HG03575 (cell line): ENCODE results near the gene FBP2.

Experiments used
- ATAC-seq: cut with Tn5 transposase; IDR thresholded peaks from one replicate; pipeline ENCODE4 v1.9.1; 2021; ENCODE audit not compliant: unreplicated experiment, insufficient number of reproducible peaks, low FRiP score; ENCODE audit errors: extremely low read depth

FBP2 gene

GRCh38 chr9:94525396-94526035, 68.1 kb downstream of the FBP2 start:
- ATAC-seq, result no peak

DNA sequence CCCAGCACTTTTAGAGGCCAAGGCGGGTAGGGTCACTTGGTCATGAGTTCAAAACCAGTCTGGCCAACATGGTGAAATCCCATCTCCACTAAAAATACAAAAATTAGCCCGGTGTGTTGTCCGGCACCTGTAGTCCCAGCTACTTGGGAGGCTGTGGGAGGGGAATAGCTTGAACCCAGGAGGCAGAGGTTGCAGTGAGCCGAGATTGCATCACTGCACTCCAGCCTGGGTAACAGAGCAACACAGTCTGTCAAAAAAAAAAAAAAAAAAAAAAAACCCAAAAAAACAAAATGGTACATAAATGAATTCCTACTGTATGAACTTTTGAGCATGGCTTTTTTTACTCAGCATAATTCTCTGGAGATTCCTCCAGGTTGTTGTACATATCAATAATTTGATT, 76.4 kb downstream of the FBP2 start:
- no peak for ATAC-seq

GRCh38 chr9:94514722-94515121, 78.9 kb downstream of the FBP2 start:
- no peak for ATAC-seq

- no peak for ATAC-seq
These were observed 81.7 kb downstream of the FBP2 start for GRCh38 chr9:94511955-94512265.

- no peak for ATAC-seq
These were observed 82.3 kb downstream of the FBP2 start for GRCh38 chr9:94511134-94511954.
